ENCODE measurements around the gene XPO6. TPM values are rescaled to one million over a fixed set of nuclear protein-coding genes. Genes with fewer than 3 reads are reported as not detected.

XPO6 gene
- total RNA-seq, 2 donors from 2014 or later = 34.6 to 46.4 TPM

- intact Hi-C loops (cut with DNase I) = no loop called here
- peak in 1 of 2 donors; percentile 46 for ATAC-seq
- DNase-seq = no peak
Observed at GRCh38 chr16:28188085-28188916, 23.5 kb downstream of the XPO6 start.

- intact Hi-C loops (cut with DNase I) = no loop called here
- DNase-seq (no peak), ATAC-seq (no peak)
Observed at GRCh38 chr16:28187595-28188004, 24.2 kb downstream of the XPO6 start.

DNA sequence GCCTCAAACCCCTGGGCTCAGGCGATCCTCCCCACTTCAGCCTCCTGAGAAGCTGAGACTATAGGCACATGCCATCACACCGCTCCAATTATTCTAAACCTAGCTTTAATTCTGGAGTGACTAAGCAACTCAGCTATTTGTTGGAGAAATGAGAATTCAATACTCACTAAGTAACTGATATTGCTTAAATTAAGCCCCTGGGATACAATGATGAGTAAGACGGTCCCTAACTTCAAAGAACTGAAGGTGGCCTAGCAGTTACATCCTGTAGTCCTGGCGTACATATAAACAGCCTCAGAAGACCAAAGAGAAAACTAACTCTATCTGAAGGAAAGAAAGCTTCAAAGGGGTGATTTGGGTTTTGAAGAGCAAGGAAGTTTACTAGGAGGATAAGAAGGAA, 25.0 kb downstream of the XPO6 start:
- no peak for ATAC-seq
- DNase-seq = no peak
- intact Hi-C loops (cut with DNase I) = no loop called here

DNA sequence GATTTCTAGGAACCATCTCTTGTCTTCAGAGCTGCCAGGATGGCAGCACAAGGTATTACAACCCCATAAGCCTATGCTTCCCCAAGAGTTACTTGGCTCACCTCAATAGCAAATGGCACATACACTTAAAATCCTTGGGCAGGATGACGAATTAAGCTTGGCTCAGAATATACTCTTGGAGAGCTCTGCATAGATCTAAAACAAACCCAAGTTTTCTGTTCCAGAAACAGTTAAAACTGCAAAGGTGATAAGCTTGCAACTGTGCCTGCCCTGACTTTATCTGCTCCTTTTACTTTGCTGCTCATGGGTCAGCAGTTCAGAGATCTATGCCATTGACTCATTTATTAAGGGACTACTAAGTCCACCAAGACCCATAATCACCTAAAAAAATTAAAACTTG, 26.1 kb downstream of the XPO6 start:
- no peak for DNase-seq
- intact Hi-C loops (cut with DNase I) = no loop called here
- no peak for ATAC-seq

DNA sequence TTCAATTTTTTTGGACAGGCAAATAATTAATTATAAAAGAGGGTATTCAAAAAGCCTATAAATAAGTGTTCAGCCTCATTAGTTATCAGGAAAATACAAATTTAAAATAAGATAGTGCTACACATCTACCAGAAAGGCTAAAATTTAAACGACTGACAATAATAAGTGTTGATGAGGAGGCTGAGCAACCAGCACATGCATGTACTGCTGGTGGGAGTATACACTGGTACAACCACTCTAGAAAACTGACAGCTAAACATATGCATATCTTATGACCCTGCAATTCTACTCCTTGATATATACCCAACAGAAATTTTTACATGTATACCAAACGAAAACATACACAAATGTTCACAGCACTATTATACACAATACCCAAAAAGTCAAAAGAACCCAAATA, 27.1 kb downstream of the XPO6 start:
- ATAC-seq = no peak
- no peak for DNase-seq
- intact Hi-C loops (cut with DNase I) = no loop called here

- no peak for DNase-seq
- ATAC-seq = no peak
- intact Hi-C loops (cut with DNase I) = no loop called here
Observed at GRCh38 chr16:28183930-28184329, 27.8 kb downstream of the XPO6 start.

DNA sequence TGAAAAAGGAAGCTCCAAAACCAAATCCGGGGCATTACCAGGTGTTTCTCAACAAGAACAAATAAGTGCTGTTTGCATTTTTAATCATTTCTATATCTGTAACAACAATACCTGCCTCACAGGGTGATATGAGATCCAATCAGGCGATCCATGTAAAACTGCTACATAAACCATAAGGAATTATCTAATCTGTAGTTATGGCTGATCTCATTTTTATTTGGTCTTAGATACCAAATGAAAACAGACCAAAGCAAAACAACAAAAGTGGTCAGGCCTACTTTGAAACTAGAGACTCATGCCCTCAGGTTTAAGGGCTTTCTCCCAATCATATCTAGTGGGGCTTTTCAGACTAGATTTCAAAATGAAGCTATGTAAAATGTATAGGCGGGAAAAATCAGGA, 28.3 kb downstream of the XPO6 start:
- DNase-seq (no peak), ATAC-seq (no peak)
- intact Hi-C loops (cut with DNase I) = no loop called here

DNA sequence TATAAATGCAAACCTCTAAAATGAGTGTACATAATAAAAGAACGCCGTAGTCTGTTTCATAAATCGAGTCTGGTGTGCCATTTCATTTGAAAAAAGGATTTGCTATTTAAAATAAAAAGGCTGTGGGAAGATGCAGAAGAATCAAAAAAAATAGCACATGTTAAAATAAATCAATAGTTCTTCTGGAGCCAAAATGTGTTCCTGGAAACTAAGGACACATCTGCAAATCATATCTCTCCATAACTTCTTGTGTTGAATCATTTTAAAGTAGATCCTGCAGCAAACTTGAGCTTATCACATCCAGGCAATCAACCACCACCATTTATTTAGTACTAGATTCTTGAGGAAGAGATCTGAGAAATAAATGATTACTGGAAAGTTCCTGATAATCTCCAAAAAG, 29.0 kb downstream of the XPO6 start:
- intact Hi-C loops (cut with DNase I) = no loop called here
- no peak for DNase-seq
- no peak for ATAC-seq

DNA sequence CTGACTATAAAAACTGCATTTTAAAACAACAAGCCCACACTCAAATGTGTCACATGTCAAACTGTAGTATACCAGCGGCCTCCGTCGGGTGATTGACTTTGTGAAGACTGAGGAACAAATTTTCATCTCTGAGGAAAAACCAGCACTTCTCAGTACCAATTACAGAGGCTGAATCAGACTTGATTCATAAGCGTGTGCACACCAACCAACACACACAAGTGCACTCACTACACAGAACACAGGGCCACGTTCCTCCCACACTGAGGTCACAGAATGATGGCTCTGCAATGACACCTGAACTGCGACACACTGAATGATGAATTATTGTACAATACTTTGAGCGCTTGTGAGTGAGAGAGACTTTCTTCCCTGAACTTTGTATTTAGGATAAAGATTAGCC, 29.6 kb downstream of the XPO6 start:
- ATAC-seq (peak in 1 of 2 donors; percentile 10), DNase-seq (no peak)
- intact Hi-C loops (cut with DNase I) = no loop called here

GRCh38 chr16:28181515-28181914, 30.2 kb downstream of the XPO6 start:
- ATAC-seq = peak; percentile 81 to 92
- intact Hi-C loops (cut with DNase I) = no loop called here

DNA sequence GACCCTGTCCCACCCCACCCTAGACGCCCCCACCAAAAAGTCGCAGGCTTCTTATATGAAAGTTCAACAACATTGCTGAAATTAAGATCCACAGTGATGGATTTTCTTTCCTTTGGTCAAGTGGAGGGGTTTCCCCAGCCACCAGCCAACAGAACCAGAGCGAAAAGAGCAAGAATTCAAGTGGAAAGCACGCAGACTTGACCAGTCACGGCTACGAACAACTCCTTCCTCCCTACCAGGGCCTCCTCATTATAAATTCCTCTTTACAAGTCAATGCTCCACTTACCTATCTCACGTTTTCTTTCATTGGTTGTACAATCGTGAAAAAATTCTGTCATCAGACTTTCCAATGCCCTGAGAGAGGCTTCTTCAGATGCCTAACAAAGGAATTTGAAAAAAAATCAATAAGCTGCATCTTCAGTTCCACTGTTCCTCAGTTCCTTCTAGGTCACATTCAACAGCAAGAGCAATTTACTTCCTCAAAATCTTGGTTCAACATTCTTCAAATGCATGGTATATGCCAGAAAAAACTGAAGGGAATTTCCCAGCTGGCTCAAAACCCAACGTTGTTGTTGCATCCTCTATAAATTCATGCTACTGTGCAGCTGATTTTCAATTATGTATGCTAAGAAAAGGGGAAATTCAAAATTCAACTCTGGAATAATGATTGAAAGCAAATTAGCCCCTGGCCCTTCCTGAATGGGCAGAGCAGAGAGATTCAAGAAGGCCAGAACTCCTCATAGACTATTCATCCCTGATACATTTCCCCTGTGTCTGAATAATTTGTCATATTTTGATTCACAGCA, 30.9 kb downstream of the XPO6 start:
- intact Hi-C loops (cut with DNase I) = no loop called here
- ATAC-seq (peak; percentile 29 to 50), DNase-seq (no peak)

More at GRCh38 chr16:28181515-28181914, 30.2 kb downstream of the XPO6 start:
- no peak for DNase-seq

DNA sequence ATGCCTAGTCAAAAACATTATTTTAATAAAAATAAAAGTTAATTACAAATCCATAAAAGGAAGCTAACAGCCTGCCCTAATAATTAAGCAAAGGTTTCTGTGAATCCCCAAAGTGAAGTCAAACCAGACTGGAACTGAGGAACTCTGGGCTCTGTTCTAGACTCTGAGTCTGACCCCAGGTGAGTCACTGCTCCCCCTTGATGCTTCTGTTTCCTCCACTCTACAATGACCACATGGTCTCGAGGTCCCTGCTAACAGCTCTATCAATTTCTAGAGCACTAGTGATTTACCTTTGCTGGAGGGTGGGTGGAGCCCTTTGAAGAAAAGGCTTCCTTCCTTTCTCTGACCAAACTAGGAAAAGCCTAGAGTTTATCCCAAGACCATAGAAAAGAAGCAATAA, 32.4 kb downstream of the XPO6 start:
- no peak for DNase-seq
- intact Hi-C loops (cut with DNase I) = no loop called here
- no peak for ATAC-seq

DNA sequence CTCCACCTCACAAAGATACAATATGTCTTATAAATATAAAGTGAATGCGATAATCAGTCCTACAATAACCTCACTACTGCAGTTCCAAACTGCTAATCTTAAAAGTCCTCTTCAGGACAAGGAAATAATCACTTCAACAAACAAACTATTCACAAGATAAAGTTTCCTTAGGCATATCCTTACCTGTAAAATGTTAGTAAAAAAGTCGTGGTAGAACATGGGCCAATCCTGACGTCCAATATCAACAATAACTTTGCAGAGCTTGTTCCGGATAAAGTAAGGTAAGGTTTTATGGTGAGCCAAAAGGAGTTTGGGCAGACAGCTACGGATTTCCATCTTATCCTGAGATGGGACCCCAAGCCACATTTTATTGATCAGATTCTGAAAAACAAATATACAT, 36.0 kb downstream of the XPO6 start:
- intact Hi-C loops (cut with DNase I) = no loop called here
- ATAC-seq = no peak
- no peak for DNase-seq

DNA sequence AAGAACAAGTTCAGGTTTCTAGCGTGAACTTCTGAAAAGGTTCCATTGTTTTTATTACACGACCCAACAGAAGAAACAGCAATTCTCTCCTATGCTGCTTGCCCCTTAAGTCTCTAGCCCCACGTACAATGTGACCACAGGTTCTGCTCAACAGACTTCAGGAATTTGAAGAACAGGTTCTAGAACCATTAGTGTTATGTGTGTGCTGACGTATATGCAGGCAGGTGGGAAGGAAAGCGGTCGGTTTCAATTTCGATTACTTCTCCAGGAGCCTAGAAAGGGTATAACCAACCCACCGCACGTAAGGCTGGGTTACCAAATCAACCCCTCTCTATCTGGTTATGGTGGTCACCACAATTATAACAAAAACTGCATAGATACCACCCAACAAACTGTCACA, 39.4 kb downstream of the XPO6 start:
- intact Hi-C loops (cut with DNase I) = no loop called here
- ATAC-seq (no peak), DNase-seq (no peak)

DNA sequence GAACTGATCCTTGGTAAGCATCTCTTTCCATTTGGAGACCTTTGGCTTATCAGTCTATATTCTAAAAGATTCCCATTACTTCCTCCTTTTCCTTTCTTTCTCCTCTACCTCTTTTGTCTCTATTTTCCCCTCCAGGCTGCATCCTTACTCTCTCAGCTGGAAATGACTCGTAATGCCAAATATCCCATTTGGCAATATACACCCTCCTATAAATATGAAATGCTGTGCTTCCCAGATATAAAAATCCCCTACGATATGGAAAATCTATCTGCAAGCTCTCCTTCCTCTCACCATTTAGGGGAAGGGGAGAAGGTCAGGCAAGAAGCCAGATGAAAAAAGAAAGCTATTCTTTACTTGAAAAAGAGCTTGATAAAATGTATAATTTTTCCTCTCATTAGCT, 39.9 kb downstream of the XPO6 start:
- DNase-seq = no peak

DNA sequence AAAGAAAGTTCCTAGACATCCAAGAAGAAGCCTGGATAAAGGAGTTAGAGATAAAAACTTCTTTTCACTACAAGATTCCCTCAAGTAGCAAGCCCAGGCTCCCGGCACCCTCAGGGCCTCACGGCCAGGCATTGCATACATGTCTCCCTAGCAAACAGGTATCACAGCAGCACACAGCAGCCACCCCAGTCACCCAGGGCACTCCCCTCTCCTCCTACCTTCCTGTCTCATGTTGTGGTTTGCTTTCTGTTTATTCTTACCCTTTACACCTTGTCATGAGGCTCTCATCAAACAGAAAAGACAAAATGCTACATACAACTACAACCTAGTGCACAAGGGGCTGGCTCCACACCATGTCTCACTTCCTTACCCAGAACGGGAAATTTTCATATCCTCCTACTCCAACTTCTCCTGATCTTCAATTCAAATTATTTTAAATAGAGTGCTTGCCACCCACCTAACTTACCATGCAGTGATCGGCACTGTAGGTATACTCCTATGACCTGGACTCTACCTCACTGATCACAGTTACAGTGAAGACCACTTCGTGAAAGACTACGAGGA, 42.7 kb downstream of the XPO6 start:
- ATAC-seq = no peak
- intact Hi-C loops (cut with DNase I) = no loop called here
- no peak for DNase-seq

More for the DNA sequence above, 39.9 kb downstream of the XPO6 start:
- no peak for ATAC-seq
- intact Hi-C loops (cut with DNase I) = no loop called here

- intact Hi-C loops (cut with DNase I) = no loop called here
- DNase-seq (no peak), ATAC-seq (no peak)
Observed at GRCh38 chr16:28167730-28168129, 44.0 kb downstream of the XPO6 start.

DNA sequence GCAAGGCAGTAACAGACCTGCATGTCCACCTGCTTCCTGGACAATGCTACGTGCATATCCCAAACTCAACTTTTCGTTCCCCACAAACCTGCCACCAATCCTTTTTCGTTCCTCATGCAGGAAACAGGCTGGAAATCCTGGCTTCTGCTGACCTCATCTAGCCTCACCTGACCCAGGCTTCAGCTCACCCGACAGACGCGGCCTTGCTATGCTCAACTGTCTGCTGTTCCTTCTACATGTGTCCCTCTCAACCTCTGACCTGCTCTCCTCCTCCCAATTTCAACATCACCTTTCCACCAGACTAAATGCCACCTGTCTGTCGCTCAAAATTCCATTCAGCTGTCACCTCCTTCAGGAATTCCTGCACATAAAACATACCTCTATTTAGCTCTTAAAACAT, 44.5 kb downstream of the XPO6 start:
- no peak for DNase-seq
- intact Hi-C loops (cut with DNase I) = no loop called here
- no peak for ATAC-seq

- intact Hi-C loops (cut with DNase I) = no loop called here
- peak in 1 of 2 donors; percentile 63 for ATAC-seq
- no peak for DNase-seq
Observed at GRCh38 chr16:28166394-28167208, 45.2 kb downstream of the XPO6 start.

All from left cardiac atrium (tissue), 4 donors.